ENCODE data around the gene IKBKE.

Gene IKBKE

DNA sequence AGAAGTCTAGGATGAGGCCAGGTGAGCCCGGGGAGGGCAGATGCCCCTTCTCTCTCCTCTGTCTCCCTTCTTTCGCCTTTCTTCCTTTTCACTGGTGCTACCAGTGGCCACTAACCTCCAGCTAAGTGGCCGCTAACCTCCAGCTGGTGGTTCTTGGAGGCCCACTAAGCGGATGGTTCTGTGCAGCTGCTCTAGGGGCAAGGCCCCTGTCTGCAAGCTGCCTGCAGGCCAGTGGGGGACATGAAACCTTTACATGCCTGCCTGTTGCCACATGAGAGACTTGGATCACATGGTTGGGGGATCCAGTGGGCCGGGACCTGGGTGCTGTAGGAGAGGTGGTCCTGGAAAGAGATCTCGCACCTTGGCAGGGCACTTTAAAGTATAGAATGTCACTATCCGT is 17.7 kb downstream of the IKBKE start:
- DNase-seq (ENCODE audit: extremely low read depth, low read depth), result no peak
- no peak for TF ChIP-seq CTCF (IDR thresholded peaks at IDR 0.05; ENCODE audit: low read depth, low read length)

DNA sequence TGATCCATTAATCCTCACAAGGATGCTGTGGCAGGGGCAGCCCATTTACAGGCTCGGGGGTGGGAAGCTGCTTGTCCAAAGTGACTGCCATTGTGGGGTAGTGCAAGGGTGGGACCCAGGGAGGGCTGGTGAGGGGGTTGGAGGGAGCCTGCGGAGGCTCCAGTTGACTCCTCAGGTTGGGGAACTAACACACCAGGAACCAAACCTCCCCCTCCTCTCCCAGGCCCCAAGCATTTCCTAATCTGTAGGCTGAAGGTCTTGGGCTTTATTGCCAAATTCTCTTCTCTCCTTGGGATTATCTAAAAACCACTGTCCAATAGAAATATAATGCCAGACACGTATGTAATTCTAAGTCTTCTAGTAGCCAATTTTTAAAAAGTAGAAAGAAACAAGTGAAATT is 18.2 kb downstream of the IKBKE start:
- DNase-seq (ENCODE audit: extremely low read depth, low read depth), result no peak
- TF ChIP-seq CTCF (IDR thresholded peaks at IDR 0.05; ENCODE audit: low read depth, low read length), result no peak

DNA sequence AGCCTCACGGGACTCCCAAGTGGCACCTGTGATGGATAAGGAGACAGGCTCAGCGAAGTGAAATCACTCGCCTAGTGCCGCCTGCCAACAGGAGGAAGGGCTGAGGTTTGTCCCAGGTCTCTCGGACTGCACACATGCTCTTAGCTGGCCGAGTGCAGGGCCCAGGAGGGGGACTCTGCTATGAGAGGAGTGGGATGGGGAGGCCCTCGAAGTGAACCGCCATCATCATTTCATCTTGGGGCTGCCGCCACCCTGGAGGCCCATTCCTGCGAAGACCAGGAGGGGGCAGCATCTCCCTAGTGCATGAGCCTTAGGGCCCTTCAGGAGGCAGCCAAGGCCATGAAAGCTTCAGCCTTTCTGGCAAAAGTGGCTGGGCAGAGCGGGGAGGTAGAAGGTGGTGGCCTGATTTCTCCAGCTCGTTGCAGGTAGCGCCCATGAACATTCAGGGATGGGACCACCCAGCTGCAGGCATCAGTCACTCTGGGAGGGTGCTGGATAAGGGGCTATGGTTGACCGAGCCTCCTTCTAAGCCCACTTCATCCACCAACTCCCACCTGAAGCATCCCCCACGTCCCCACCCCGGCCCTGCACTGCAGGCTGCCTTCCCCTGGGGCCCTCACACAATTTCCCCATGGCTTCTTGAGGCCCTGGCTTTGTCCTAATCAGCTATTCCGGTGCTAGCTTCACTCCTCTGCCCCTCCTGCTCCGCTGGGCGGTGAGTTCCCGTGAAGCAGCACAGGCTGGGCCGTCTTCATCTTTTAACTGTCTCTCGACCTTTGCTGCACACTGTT is 19.9 kb downstream of the IKBKE start:
- peak; percentile 39 for DNase-seq (ENCODE audit: extremely low read depth, low read depth)
- peak; percentile 99 for TF ChIP-seq CTCF (IDR thresholded peaks at IDR 0.05; ENCODE audit: low read depth, low read length)

- DNase-seq (ENCODE audit: extremely low read depth, low read depth), result no peak
- TF ChIP-seq CTCF (IDR thresholded peaks at IDR 0.05; ENCODE audit: low read depth, low read length), result no peak
Observed at GRCh38 chr1:206490771-206491405, 20.6 kb downstream of the IKBKE start.

GRCh38 chr1:206491616-206492015 is 21.3 kb downstream of the IKBKE start:
- no peak for TF ChIP-seq CTCF (IDR thresholded peaks at IDR 0.05; ENCODE audit: low read depth, low read length)
- no peak for DNase-seq (ENCODE audit: extremely low read depth, low read depth)

GRCh38 chr1:206492589-206492988 is 22.3 kb downstream of the IKBKE start:
- TF ChIP-seq CTCF (IDR thresholded peaks at IDR 0.05; ENCODE audit: low read depth, low read length), result no peak
- no peak for DNase-seq (ENCODE audit: extremely low read depth, low read depth)

DNA sequence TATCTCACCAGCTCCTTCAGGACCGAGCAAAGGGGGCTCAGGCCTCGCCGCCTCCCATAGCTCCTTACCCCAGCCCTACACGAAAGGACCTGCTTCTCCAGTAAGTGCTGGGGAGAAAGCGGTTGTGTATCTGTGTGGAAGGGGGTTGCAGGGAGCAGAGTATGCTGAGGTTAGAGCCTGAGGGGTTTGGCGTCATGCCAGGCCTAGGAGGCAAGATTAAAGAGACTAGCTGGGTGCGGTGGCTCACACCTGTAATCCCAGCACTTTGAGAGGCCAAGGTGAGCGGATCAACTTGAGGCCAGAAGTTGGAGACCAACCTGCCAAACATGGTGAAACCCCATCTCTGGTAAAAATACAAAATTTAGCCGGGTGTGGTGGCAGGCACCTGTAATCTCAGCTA is 23.0 kb downstream of the IKBKE start:
- no peak for TF ChIP-seq CTCF (IDR thresholded peaks at IDR 0.05; ENCODE audit: low read depth, low read length)
- no peak for DNase-seq (ENCODE audit: extremely low read depth, low read depth)

Data from AG09319 (cell line).